ENCODE results near the gene TK2. TPM values are rescaled to one million over a fixed set of nuclear protein-coding genes. Genes with fewer than 3 reads are reported as not detected.
"Not testable (repeated sequence)": the region's sequence is repeated elsewhere in the genome, so short reads cannot be mapped to it uniquely, and the experiment has no call there.

Gene TK2
- total RNA-seq = 25.2 and 25.7 TPM in 2 replicates

GRCh38 chr16:66549284-66550131 lies at the start of gene TK2:
TK2 (minus strand) TSS chr16:66550122; CDS start chr16:66550061, 61 bp downstream.
- Histone ChIP-seq H3K27me3 (ENCODE audit: control insufficient read depth, insufficient read depth, low read length) (no peaks in the 10 kb centered on the region), H3K4me3 (ENCODE audit: low read depth, low read length) (peak within 1 kb of the TSS; percentile 57), H3K36me3 (ENCODE audit: control insufficient read depth, insufficient read depth, low read length) (no peaks in the 10 kb centered on the region)
- no peak for TF ChIP-seq CTCF (IDR thresholded peaks at IDR 0.05; ENCODE audit: insufficient read depth, low read length, poor library complexity, severe bottlenecking)
- no peak for DNase-seq (ENCODE audit: low read depth)

GRCh38 chr16:66598111-66598510 lies 48.2 kb upstream of the TK2 start:
- no peak for DNase-seq (ENCODE audit: low read depth)
- Histone ChIP-seq H3K36me3 (ENCODE audit: control insufficient read depth, insufficient read depth, low read length) (no peaks in the 10 kb centered on the region), H3K27me3 (ENCODE audit: control insufficient read depth, insufficient read depth, low read length) (no peaks in the 10 kb centered on the region), H3K4me3 (ENCODE audit: low read depth, low read length) (no peak overlapping the region)
- no peak for TF ChIP-seq CTCF (IDR thresholded peaks at IDR 0.05; ENCODE audit: insufficient read depth, low read length, poor library complexity, severe bottlenecking)

DNA sequence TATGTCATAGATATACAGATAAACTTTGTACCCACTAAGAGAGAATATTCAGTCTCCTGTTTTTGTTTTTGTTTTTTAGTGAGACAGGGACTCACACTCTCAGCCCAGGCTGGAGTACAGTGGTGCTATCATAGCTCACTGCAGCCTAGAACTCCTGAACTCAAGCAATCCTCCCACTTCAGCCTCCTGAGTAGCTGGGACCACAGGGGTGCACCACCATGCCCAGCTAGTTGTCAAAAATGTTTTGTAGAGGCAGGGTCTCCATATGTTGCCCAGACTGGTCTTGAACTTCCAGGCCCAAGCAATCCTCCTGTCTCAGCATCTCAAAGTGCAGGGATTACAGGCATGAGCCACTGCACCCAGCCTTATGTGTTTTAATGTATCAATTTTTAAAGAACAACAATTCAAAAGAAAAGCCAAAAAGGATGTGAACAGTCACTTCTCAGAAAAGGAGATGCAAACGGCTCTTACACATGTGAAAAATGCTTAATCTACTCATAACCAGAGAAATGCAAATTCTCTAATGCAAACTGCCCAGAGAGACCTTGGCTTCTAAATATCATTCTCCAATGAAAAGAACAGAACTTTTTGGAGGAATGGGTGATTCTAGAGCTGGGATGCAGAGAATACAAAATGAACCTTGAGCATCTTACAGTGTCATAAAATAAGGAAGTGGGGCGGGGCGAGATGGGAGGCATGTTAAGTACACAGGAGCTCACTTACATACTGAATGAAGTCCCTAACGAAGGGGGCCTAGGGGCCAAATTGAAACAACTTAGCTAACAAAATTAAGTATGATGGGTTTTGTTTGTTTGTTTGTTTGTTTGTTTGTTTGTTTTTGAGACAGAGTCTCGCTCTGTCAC lies 47.3 kb upstream of the TK2 start:
- DNase-seq (ENCODE audit: low read depth) = no peak
- no peak for TF ChIP-seq CTCF (IDR thresholded peaks at IDR 0.05; ENCODE audit: insufficient read depth, low read length, poor library complexity, severe bottlenecking)
- Histone ChIP-seq H3K36me3 (ENCODE audit: control insufficient read depth, insufficient read depth, low read length) (no peaks in the 10 kb centered on the region), H3K27me3 (ENCODE audit: control insufficient read depth, insufficient read depth, low read length) (no peaks in the 10 kb centered on the region), H3K4me3 (ENCODE audit: low read depth, low read length) (no peak overlapping the region)

- H3K27me3 ChIP-seq (ENCODE audit: control insufficient read depth, insufficient read depth, low read length); DNase-seq (ENCODE audit: low read depth); H3K4me3 ChIP-seq (ENCODE audit: low read depth, low read length); H3K36me3 ChIP-seq (ENCODE audit: control insufficient read depth, insufficient read depth, low read length): not testable (repeated sequence)
Measured at GRCh38 chr16:66596559-66596958, 46.6 kb upstream of the TK2 start.

DNA sequence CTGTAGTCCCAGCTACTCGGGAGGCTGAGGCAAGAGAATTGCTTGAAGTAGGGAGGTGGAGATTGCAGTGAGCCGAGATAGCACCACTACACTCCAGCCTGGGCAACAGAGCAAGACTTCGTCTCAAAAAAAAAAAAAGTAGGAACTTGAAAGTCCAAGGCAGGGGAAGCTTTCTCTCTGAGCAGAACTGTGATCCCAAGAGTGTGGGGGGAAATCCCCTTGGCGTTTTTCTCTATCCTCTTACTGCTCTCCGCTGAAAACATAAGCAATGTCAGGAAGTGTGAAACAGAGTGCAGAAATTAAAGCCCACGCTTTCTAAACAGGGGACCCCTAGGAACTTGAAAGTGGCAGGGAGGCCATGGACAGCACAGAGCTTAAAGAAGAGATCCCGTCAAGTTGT lies 44.8 kb upstream of the TK2 start:
- no peaks in the 10 kb centered on the region for H3K27me3 ChIP-seq (ENCODE audit: control insufficient read depth, insufficient read depth, low read length)
- TF ChIP-seq CTCF (IDR thresholded peaks at IDR 0.05; ENCODE audit: insufficient read depth, low read length, poor library complexity, severe bottlenecking) = no peak
- H3K4me3 ChIP-seq (ENCODE audit: low read depth, low read length) = no peak overlapping the region
- H3K36me3 ChIP-seq (ENCODE audit: control insufficient read depth, insufficient read depth, low read length) = no peaks in the 10 kb centered on the region
- no peak for DNase-seq (ENCODE audit: low read depth)

DNA sequence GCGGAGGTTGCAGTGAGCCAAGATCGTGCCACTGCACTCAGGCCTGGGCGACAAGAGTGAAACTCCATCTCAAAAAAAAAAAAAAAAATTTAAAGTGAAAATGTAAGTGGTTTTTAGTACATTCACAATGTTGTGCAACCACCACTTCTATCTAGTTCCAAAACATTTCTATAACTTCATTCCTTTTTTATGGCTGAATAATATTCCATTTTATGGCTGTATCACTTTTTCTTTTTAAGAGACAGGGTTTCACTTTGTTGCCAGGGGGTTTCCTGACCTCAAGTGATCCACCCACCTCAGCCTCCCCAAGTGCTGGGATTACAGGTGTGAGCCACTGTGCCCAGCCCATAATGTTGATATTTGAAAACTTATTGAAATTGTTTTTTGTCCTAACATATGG lies 42.9 kb upstream of the TK2 start:
- TF ChIP-seq CTCF (IDR thresholded peaks at IDR 0.05; ENCODE audit: insufficient read depth, low read length, poor library complexity, severe bottlenecking) = no peak
- Histone ChIP-seq H3K36me3 (ENCODE audit: control insufficient read depth, insufficient read depth, low read length) (no peaks in the 10 kb centered on the region), H3K4me3 (ENCODE audit: low read depth, low read length) (no peak overlapping the region), H3K27me3 (ENCODE audit: control insufficient read depth, insufficient read depth, low read length) (no peaks in the 10 kb centered on the region)
- no peak for DNase-seq (ENCODE audit: low read depth)

Measured in kidney epithelial cell (primary cell).